Neural progenitor cell (in vitro differentiated cells): ENCODE results near the gene INHA. TPM values are rescaled to one million over a fixed set of nuclear protein-coding genes. Genes with fewer than 3 reads are reported as not detected.

ENCODE experiments used
- DNase-seq: peaks from one replicate; pipeline ENCODE4 v3.0.0-alpha.2; 2016; ENCODE audit warnings: low spot score
- H2AFZ ChIP-seq: fragments of 200-600 bp; sonication (generic); replicated peaks from 2 replicates; pipeline ENCODE4 v1.6.1; 2016; ENCODE audit warnings: antibody characterized with exemption
- H3F3A ChIP-seq: fragments of 200-600 bp; sonication (generic); 2 replicates; pipeline ENCODE4 v1.6.1; 2016; ENCODE audit warnings: antibody characterized with exemption, low read depth
- H3K27ac ChIP-seq: fragments of 200-600 bp; sonication (generic); 2 replicates; pipeline ENCODE4 v1.5.1; 2016; ENCODE audit warnings: mild to moderate bottlenecking
- H3K27me3 ChIP-seq: fragments of 200-600 bp; sonication (generic); 2 replicates; pipeline ENCODE4 v1.6.1; 2016; ENCODE audit warnings: mild to moderate bottlenecking, moderate library complexity
- H3K36me3 ChIP-seq: fragments of 200-600 bp; sonication (generic); 2 replicates; pipeline ENCODE4 v1.5.1; 2016
- H3K4me1 ChIP-seq: fragments of 200-600 bp; sonication (generic); 2 replicates; pipeline ENCODE4 v1.6.1; 2016; ENCODE audit warnings: mixed run types
- H3K4me2 ChIP-seq: fragments of 200-600 bp; sonication (generic); 2 replicates; pipeline ENCODE4 v1.6.1; 2016
- H3K4me3 ChIP-seq: fragments of 200-600 bp; sonication (generic); 2 replicates; pipeline ENCODE4 v1.5.1; 2016
- H3K79me2 ChIP-seq: fragments of 200-600 bp; sonication (generic); 2 replicates; pipeline ENCODE4 v1.6.1; 2016; ENCODE audit warnings: low read depth
- H3K9ac ChIP-seq: fragments of 200-600 bp; sonication (generic); 2 replicates; pipeline ENCODE4 v1.6.1; 2016
- H3K9me3 ChIP-seq: fragments of 200-600 bp; sonication (generic); 2 replicates; pipeline ENCODE4 v1.5.1; 2016; ENCODE audit warnings: low read depth
- H4K20me1 ChIP-seq: fragments of 200-600 bp; sonication (generic); 2 replicates; pipeline ENCODE4 v1.6.1; 2016; ENCODE audit warnings: low read depth
- H3K27ac Mint-ChIP-seq: 3 replicates; pipeline ENCODE4 v1.8.0; 2021; ENCODE audit warnings: mixed read lengths
- H3K27me3 Mint-ChIP-seq: 2 replicates; pipeline ENCODE4 v1.8.0; 2022; ENCODE audit warnings: low read depth, mild to moderate bottlenecking, inconsistent platforms, moderate library complexity, mixed read lengths; ENCODE audit not compliant: insufficient read depth
- H3K36me3 Mint-ChIP-seq: 3 replicates; pipeline ENCODE4 v1.8.0; 2021; ENCODE audit warnings: mixed read lengths
- H3K4me1 Mint-ChIP-seq: 3 replicates; pipeline ENCODE4 v1.8.0; 2021; ENCODE audit warnings: mixed read lengths
- H3K4me3 Mint-ChIP-seq: 3 replicates; pipeline ENCODE4 v1.8.0; 2021; ENCODE audit warnings: mild to moderate bottlenecking, moderate library complexity, mixed read lengths
- H3K9me3 Mint-ChIP-seq: 3 replicates; pipeline ENCODE4 v1.8.0; 2020; ENCODE audit warnings: mixed read lengths
- CTCF ChIP-seq: fragments of 200-600 bp; sonication (generic); IDR thresholded peaks from 2 replicates; pipeline ENCODE4 v1.5.1; 2017; ENCODE audit warnings: antibody characterized with exemption, mild to moderate bottlenecking
- EZH2 ChIP-seq: fragments of 200-600 bp; sonication (generic); IDR thresholded peaks from 2 replicates; pipeline ENCODE4 v1.6.1; 2017; ENCODE audit warnings: antibody characterized with exemption, mild to moderate bottlenecking, moderate library complexity
- EZH2phosphoT487 ChIP-seq: fragments of 200-600 bp; sonication (generic); IDR thresholded peaks from 2 replicates; pipeline ENCODE4 v1.6.1; 2017; ENCODE audit warnings: antibody characterized with exemption
- total RNA-seq: library from RNA; depleted of rRNA; stranded (reverse); fragments of >200 nt; gene quantifications from 2 replicates; pipeline ENCODE4 v1.2.3, GENCODE V29; 2015; ENCODE audit warnings: low replicate concordance

INHA gene
- total RNA-seq, 1 donor from 2014 or later: not detected

- Histone ChIP-seq H2AFZ (no peak overlapping the region), H3K9ac (no peak overlapping the region), H3K79me2 (no peaks in the 10 kb centered on the region), H3F3A (no peaks in the 10 kb centered on the region), H4K20me1 (no peaks in the 10 kb centered on the region), H3K4me3 (no peak overlapping the region), H3K4me1 (no peaks in the 10 kb centered on the region), H3K27ac (no peak overlapping the region), H3K4me2 (no peak overlapping the region), H3K9me3 (no peaks in the 10 kb centered on the region), H3K36me3 (no peaks in the 10 kb centered on the region), H3K27me3 (no peaks in the 10 kb centered on the region)
- DNase-seq: no peak
- no peaks in the 10 kb centered on the region for H3K9me3 Mint-ChIP-seq
- H3K27ac Mint-ChIP-seq: no peak overlapping the region
- peaks cover 4% of the 10 kb centered on the region for H3K4me1 Mint-ChIP-seq
- H3K36me3 Mint-ChIP-seq: peaks cover 30% of the 10 kb centered on the region
- H3K27me3 Mint-ChIP-seq: peaks cover 5% of the 10 kb centered on the region
- no peak overlapping the region for H3K4me3 Mint-ChIP-seq
- TF ChIP-seq CTCF: no peak
- TF ChIP-seq EZH2phosphoT487: no peak
- TF ChIP-seq EZH2: no peak
These were observed 36.4 kb downstream of the INHA start for GRCh38 chr2:219608399-219608964.

GRCh38 chr2:219609149-219609750, 37.1 kb downstream of the INHA start:
- Histone ChIP-seq H4K20me1 (no peaks in the 10 kb centered on the region), H3F3A (no peaks in the 10 kb centered on the region), H3K27ac (no peak overlapping the region), H3K27me3 (no peaks in the 10 kb centered on the region), H3K4me3 (no peak overlapping the region), H3K4me2 (no peak overlapping the region), H2AFZ (no peak overlapping the region), H3K9ac (peak overlapping the region; percentile 8), H3K36me3 (no peaks in the 10 kb centered on the region), H3K9me3 (no peaks in the 10 kb centered on the region), H3K79me2 (no peaks in the 10 kb centered on the region), H3K4me1 (no peaks in the 10 kb centered on the region)
- Mint-ChIP-seq H3K36me3 (peaks cover 25% of the 10 kb centered on the region), H3K9me3 (no peaks in the 10 kb centered on the region), H3K27ac (no peak overlapping the region), H3K4me3 (no peak overlapping the region), H3K27me3 (peaks cover 5% of the 10 kb centered on the region), H3K4me1 (peaks cover 4% of the 10 kb centered on the region)
- TF ChIP-seq EZH2 (no peak), CTCF (no peak), EZH2phosphoT487 (no peak)
- no peak for DNase-seq

GRCh38 chr2:219611306-219611705, 39.2 kb downstream of the INHA start:
- DNase-seq: no peak
- Histone ChIP-seq H3K4me3 (no peak overlapping the region), H3F3A (no peaks in the 10 kb centered on the region), H3K36me3 (no peaks in the 10 kb centered on the region), H4K20me1 (no peaks in the 10 kb centered on the region), H3K9me3 (no peaks in the 10 kb centered on the region), H3K9ac (no peak overlapping the region), H3K27me3 (no peaks in the 10 kb centered on the region), H3K4me1 (no peaks in the 10 kb centered on the region), H2AFZ (no peak overlapping the region), H3K27ac (no peak overlapping the region), H3K4me2 (no peak overlapping the region), H3K79me2 (no peaks in the 10 kb centered on the region)
- Mint-ChIP-seq H3K27ac (no peak overlapping the region), H3K4me1 (peaks cover 4% of the 10 kb centered on the region), H3K36me3 (peaks cover 19% of the 10 kb centered on the region), H3K4me3 (no peak overlapping the region), H3K9me3 (no peaks in the 10 kb centered on the region), H3K27me3 (peaks cover 3% of the 10 kb centered on the region)
- no peak for TF ChIP-seq EZH2phosphoT487
- TF ChIP-seq EZH2: no peak
- TF ChIP-seq CTCF: no peak
